ENCODE data around the gene IGFBP1. TPM values are rescaled to one million over a fixed set of nuclear protein-coding genes. Genes with fewer than 3 reads are reported as not detected.

IGFBP1 gene
- polyA plus RNA-seq, 2 of the 4 experiments (the other 2 are of a cell fraction): 4.4 to 8.4 TPM

- ATAC-seq (no peak), FAIRE-seq (no peak), DNase-seq (ENCODE audit: low read depth in 1 of 2, low spot score in 1 of 2) (no peak)
- Histone ChIP-seq H3K9me3 (no peaks in the 10 kb centered on the region), H3K4me1 (peaks cover 34% of the 10 kb centered on the region), H3K27ac (peak overlapping the region in 1 of 2 experiments; percentile 86; a peak in 2 of 6 replicates), H3K4me2 (peak overlapping the region; percentile 97), H3K4me3 (no peak overlapping the region; the same call in 2 of the 3 replicates)
- TF ChIP-seq ZFP36 (IDR thresholded peaks at IDR 0.05; ENCODE audit: borderline replicate concordance, partially characterized antibody): no peak
- no peak for TF ChIP-seq ESRRA (IDR thresholded peaks at IDR 0.05; ENCODE audit: borderline replicate concordance, low read length)
- TF ChIP-seq ATOH8 (CRISPR knock-in tag; IDR thresholded peaks at IDR 0.05; ENCODE audit: low read depth): no peak
- TF ChIP-seq HOXB5 (CRISPR knock-in tag; IDR thresholded peaks at IDR 0.05): no peak
- TF ChIP-seq POLR2AphosphoS2 (conservative IDR thresholded peaks at IDR 0.05; ENCODE audit: low read length): no peak
- TF ChIP-seq, protein P1, sequence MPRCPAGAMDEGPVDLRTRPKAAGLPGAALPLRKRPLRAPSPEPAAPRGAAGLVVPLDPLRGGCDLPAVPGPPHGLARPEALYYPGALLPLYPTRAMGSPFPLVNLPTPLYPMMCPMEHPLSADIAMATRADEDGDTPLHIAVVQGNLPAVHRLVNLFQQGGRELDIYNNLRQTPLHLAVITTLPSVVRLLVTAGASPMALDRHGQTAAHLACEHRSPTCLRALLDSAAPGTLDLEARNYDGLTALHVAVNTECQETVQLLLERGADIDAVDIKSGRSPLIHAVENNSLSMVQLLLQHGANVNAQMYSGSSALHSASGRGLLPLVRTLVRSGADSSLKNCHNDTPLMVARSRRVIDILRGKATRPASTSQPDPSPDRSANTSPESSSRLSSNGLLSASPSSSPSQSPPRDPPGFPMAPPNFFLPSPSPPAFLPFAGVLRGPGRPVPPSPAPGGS (IDR thresholded peaks at IDR 0.05): no peak
- no peak for TF ChIP-seq TFCP2L1 (CRISPR knock-in tag; IDR thresholded peaks at IDR 0.05)
- no peak for TF ChIP-seq EP300 (IDR thresholded peaks at IDR 0.05)
- no peak for TF ChIP-seq KDM5A (IDR thresholded peaks at IDR 0.05)
- TF ChIP-seq CEBPB (IDR thresholded peaks at IDR 0.05): no peak
- TF ChIP-seq FOSL2 (IDR thresholded peaks at IDR 0.05): no peak
- TF ChIP-seq FOSL2 (CRISPR knock-in tag; IDR thresholded peaks at IDR 0.05): no peak
- TF ChIP-seq, protein P2, sequence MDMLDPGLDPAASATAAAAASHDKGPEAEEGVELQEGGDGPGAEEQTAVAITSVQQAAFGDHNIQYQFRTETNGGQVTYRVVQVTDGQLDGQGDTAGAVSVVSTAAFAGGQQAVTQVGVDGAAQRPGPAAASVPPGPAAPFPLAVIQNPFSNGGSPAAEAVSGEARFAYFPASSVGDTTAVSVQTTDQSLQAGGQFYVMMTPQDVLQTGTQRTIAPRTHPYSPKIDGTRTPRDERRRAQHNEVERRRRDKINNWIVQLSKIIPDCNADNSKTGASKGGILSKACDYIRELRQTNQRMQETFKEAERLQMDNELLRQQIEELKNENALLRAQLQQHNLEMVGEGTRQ (IDR thresholded peaks at IDR 0.05): no peak
- CTCF ChIA-PET: interaction anchor here (0.5 to 3.9 kb wide), 22 partner anchors 8 to 1304 kb away, joined by 3 to 27 read pairs (median 6); no protein-coding TSS in a partner anchor
- WGBS (ENCODE audit: missing lambda C conversion rate): 78% methylated on average over 8 of the region's 8 CpGs
- POLR2A ChIA-PET: interaction anchor here (1.4 kb wide), 1 partner anchor 31 kb away, joined by 4 read pairs; the partner anchor contains the start of gene IGFBP3
Measured at GRCh38 chr7:45890125-45890901, 2.0 kb downstream of the IGFBP1 start.

- no peak for ATAC-seq
- Histone ChIP-seq H3K4me3 (no peak overlapping the region), H3K27ac (peak overlapping the region in 1 of 2 experiments; percentile 86; a peak in 1 of 6 replicates), H3K9me3 (no peaks in the 10 kb centered on the region), H3K4me1 (peaks cover 27% of the 10 kb centered on the region), H3K4me2 (no peak overlapping the region)
- CTCF ChIA-PET: interaction anchor here (0.5 to 3.9 kb wide), 21 partner anchors 9 to 1303 kb away, joined by 3 to 27 read pairs (median 5); no protein-coding TSS in a partner anchor
- TF ChIP-seq MAZ (IDR thresholded peaks at IDR 0.05; ENCODE audit: borderline replicate concordance, low read depth, low read length) (no peak), GATA3 (IDR thresholded peaks at IDR 0.05; ENCODE audit: borderline replicate concordance) (no peak), CHD2 (IDR thresholded peaks at IDR 0.05; ENCODE audit: low read length, partially characterized antibody) (no peak), ATOH8 (CRISPR knock-in tag; IDR thresholded peaks at IDR 0.05; ENCODE audit: low read depth) (no peak), RFX5 (IDR thresholded peaks at IDR 0.05) (no peak), POLR2AphosphoS2 (conservative IDR thresholded peaks at IDR 0.05; ENCODE audit: low read length) (no peak), RARB (CRISPR knock-in tag; IDR thresholded peaks at IDR 0.05) (0 out of 2 replicates have a peak, but pooled peaks have one; percentile 28), EP300 (IDR thresholded peaks at IDR 0.05) (no peak), EHF (CRISPR knock-in tag; IDR thresholded peaks at IDR 0.05) (no peak), ZNF302 (CRISPR knock-in tag; IDR thresholded peaks at IDR 0.05) (no peak), MAFK (IDR thresholded peaks at IDR 0.05; ENCODE audit: partially characterized antibody) (no peak), ESRRA (IDR thresholded peaks at IDR 0.05; ENCODE audit: borderline replicate concordance, low read length) (no peak), RAD21 (conservative IDR thresholded peaks at IDR 0.05 in 1 of 2, IDR thresholded peaks at IDR 0.05 in 1 of 2) (peak; percentile 81 to 87), TP53 (CRISPR knock-in tag; IDR thresholded peaks at IDR 0.05) (no peak), SMC3 (IDR thresholded peaks at IDR 0.05) (peak; percentile 71), SREBF2 (IDR thresholded peaks at IDR 0.05) (no peak), ZFP36 (IDR thresholded peaks at IDR 0.05; ENCODE audit: borderline replicate concordance, partially characterized antibody) (no peak), CBX2 (IDR thresholded peaks at IDR 0.05; ENCODE audit: borderline replicate concordance, low read depth) (no peak), HES2 (IDR thresholded peaks at IDR 0.05) (no peak)
- TF ChIP-seq, protein P3, sequence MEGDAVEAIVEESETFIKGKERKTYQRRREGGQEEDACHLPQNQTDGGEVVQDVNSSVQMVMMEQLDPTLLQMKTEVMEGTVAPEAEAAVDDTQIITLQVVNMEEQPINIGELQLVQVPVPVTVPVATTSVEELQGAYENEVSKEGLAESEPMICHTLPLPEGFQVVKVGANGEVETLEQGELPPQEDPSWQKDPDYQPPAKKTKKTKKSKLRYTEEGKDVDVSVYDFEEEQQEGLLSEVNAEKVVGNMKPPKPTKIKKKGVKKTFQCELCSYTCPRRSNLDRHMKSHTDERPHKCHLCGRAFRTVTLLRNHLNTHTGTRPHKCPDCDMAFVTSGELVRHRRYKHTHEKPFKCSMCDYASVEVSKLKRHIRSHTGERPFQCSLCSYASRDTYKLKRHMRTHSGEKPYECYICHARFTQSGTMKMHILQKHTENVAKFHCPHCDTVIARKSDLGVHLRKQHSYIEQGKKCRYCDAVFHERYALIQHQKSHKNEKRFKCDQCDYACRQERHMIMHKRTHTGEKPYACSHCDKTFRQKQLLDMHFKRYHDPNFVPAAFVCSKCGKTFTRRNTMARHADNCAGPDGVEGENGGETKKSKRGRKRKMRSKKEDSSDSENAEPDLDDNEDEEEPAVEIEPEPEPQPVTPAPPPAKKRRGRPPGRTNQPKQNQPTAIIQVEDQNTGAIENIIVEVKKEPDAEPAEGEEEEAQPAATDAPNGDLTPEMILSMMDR (IDR thresholded peaks at IDR 0.05): peak; percentile 87
- peak; percentile 88 for FAIRE-seq
- WGBS (ENCODE audit: missing lambda C conversion rate): 34% methylated on average over 6 of the region's 6 CpGs
- DNase-seq (ENCODE audit: low read depth in 1 of 2, low spot score in 1 of 2): peak in 1 of 2 experiments; percentile 38
- POLR2A ChIA-PET: interaction anchor here (1.4 kb wide), 1 partner anchor 30 kb away, joined by 4 read pairs; the partner anchor contains the start of gene IGFBP3
Measured at GRCh38 chr7:45890902-45891461, 2.7 kb downstream of the IGFBP1 start.
